ENCODE data around the gene TIGD1. TPM values are rescaled to one million over a fixed set of nuclear protein-coding genes. Genes with fewer than 3 reads are reported as not detected.

Gene TIGD1
- total RNA-seq, 2 experiments from 2014 or later: 6.1 to 9.6 TPM

- H3K4me3 Mint-ChIP-seq: no peak overlapping the region
- H3K27me3 Mint-ChIP-seq: peaks cover 22% of the 10 kb centered on the region
- H3K9me3 Mint-ChIP-seq (ENCODE audit: low read depth): no peaks in the 10 kb centered on the region
- peak; percentile 62 for DNase-seq
- peak; percentile 82 for ATAC-seq
- CTCF ChIA-PET: interaction anchor here (0.6 to 6.4 kb wide), 13 partner anchors 9 to 597 kb away, joined by 3 to 34 read pairs (median 4); no protein-coding TSS in a partner anchor
- no peaks in the 10 kb centered on the region for H3K36me3 Mint-ChIP-seq
- peaks cover 2% of the 10 kb centered on the region for H3K4me1 Mint-ChIP-seq
- H3K27ac Mint-ChIP-seq: no peak overlapping the region
Observed at GRCh38 chr2:232521959-232522622, 28.3 kb downstream of the TIGD1 start.

- DNase-seq (no peak), ATAC-seq (no peak)
- Mint-ChIP-seq H3K4me1 (peaks cover 2% of the 10 kb centered on the region), H3K9me3 (ENCODE audit: low read depth) (no peaks in the 10 kb centered on the region), H3K27me3 (peaks cover 21% of the 10 kb centered on the region), H3K36me3 (no peaks in the 10 kb centered on the region), H3K4me3 (no peak overlapping the region), H3K27ac (no peak overlapping the region)
- CTCF ChIA-PET: interaction anchor here (0.9 to 6.4 kb wide), 5 partner anchors 74 to 148 kb away, joined by 3 to 34 read pairs (median 6); no protein-coding TSS in a partner anchor
Observed at GRCh38 chr2:232521098-232521497, 29.3 kb downstream of the TIGD1 start.

- no peak for DNase-seq
- H3K4me3 Mint-ChIP-seq: no peak overlapping the region
- CTCF ChIA-PET: interaction anchor here (1.6 to 6.4 kb wide), 3 partner anchors 73 to 86 kb away, joined by 5 to 34 read pairs (median 16); no protein-coding TSS in a partner anchor
- ATAC-seq: no peak
- no peak overlapping the region for H3K27ac Mint-ChIP-seq
- peaks cover 2% of the 10 kb centered on the region for H3K4me1 Mint-ChIP-seq
- H3K9me3 Mint-ChIP-seq (ENCODE audit: low read depth): no peaks in the 10 kb centered on the region
- H3K27me3 Mint-ChIP-seq: peaks cover 18% of the 10 kb centered on the region
- no peaks in the 10 kb centered on the region for H3K36me3 Mint-ChIP-seq
Observed at GRCh38 chr2:232520489-232520888, 29.9 kb downstream of the TIGD1 start.

- Mint-ChIP-seq H3K4me1 (peaks cover 2% of the 10 kb centered on the region), H3K4me3 (no peak within 1 kb of the TSS), H3K36me3 (no peaks in the 10 kb centered on the region), H3K9me3 (ENCODE audit: low read depth) (no peaks in the 10 kb centered on the region), H3K27me3 (peaks cover 18% of the 10 kb centered on the region), H3K27ac (no peak within 1 kb of the TSS)
- DNase-seq (no peak), ATAC-seq (no peak)
- CTCF ChIA-PET: interaction anchor here (6.4 kb wide), 1 partner anchor 73 kb away, joined by 34 read pairs; no protein-coding TSS in a partner anchor
Observed at GRCh38 chr2:232519581-232520438, 30.5 kb downstream of the TIGD1 start, which contains the start of gene PRSS56. Gene PRSS56 (plus strand): TSS chr2:232520388. CDS start chr2:232520599, 211 bp downstream.

- Mint-ChIP-seq H3K27me3 (peaks cover 16% of the 10 kb centered on the region), H3K27ac (no peak overlapping the region), H3K4me3 (no peak overlapping the region), H3K9me3 (ENCODE audit: low read depth) (no peaks in the 10 kb centered on the region), H3K4me1 (no peaks in the 10 kb centered on the region), H3K36me3 (no peaks in the 10 kb centered on the region)
- no peak for ATAC-seq
- CTCF ChIA-PET: interaction anchor here (6.4 kb wide), 1 partner anchor 72 kb away, joined by 34 read pairs; no protein-coding TSS in a partner anchor
- DNase-seq: no peak
Observed at GRCh38 chr2:232518844-232519243, 31.5 kb downstream of the TIGD1 start.

- Mint-ChIP-seq H3K9me3 (ENCODE audit: low read depth) (no peaks in the 10 kb centered on the region), H3K27me3 (peaks cover 9% of the 10 kb centered on the region), H3K36me3 (no peaks in the 10 kb centered on the region), H3K4me1 (no peaks in the 10 kb centered on the region), H3K27ac (no peak overlapping the region), H3K4me3 (no peak overlapping the region)
- DNase-seq: no peak
- ATAC-seq: no peak
- CTCF ChIA-PET: no interaction called here
Observed at GRCh38 chr2:232516551-232516950, 33.8 kb downstream of the TIGD1 start.

- no peak for ATAC-seq
- no peak for DNase-seq
- no peak overlapping the region for H3K4me3 Mint-ChIP-seq
- peaks cover 7% of the 10 kb centered on the region for H3K27me3 Mint-ChIP-seq
- no peaks in the 10 kb centered on the region for H3K4me1 Mint-ChIP-seq
- no peaks in the 10 kb centered on the region for H3K36me3 Mint-ChIP-seq
- CTCF ChIA-PET: interaction anchor here (0.7 kb wide), 1 partner anchor 8 kb away, joined by 4 read pairs; no protein-coding TSS in a partner anchor
- no peaks in the 10 kb centered on the region for H3K9me3 Mint-ChIP-seq (ENCODE audit: low read depth)
- no peak overlapping the region for H3K27ac Mint-ChIP-seq
Observed at GRCh38 chr2:232515639-232516038, 34.7 kb downstream of the TIGD1 start.

- CTCF ChIA-PET: interaction anchor here (1.8 kb wide), 1 partner anchor 9 kb away, joined by 5 read pairs; no protein-coding TSS in a partner anchor
Observed at GRCh38 chr2:232513353-232513752, 37.0 kb downstream of the TIGD1 start.

GRCh38 chr2:232512602-232513001 is 37.8 kb downstream of the TIGD1 start:
- Mint-ChIP-seq H3K36me3 (no peaks in the 10 kb centered on the region), H3K4me3 (no peak overlapping the region), H3K27me3 (peaks cover 13% of the 10 kb centered on the region), H3K9me3 (ENCODE audit: low read depth) (no peaks in the 10 kb centered on the region), H3K4me1 (no peaks in the 10 kb centered on the region), H3K27ac (no peak overlapping the region)
- DNase-seq (no peak), ATAC-seq (no peak)
- CTCF ChIA-PET: interaction anchor here (1.8 kb wide), 1 partner anchor 10 kb away, joined by 5 read pairs; no protein-coding TSS in a partner anchor

More at GRCh38 chr2:232513353-232513752, 37.0 kb downstream of the TIGD1 start:
- Mint-ChIP-seq H3K36me3 (no peaks in the 10 kb centered on the region), H3K9me3 (ENCODE audit: low read depth) (no peaks in the 10 kb centered on the region), H3K4me1 (no peaks in the 10 kb centered on the region), H3K27ac (no peak overlapping the region), H3K4me3 (no peak overlapping the region), H3K27me3 (peaks cover 13% of the 10 kb centered on the region)
- no peak for ATAC-seq
- DNase-seq: no peak

- Mint-ChIP-seq H3K9me3 (ENCODE audit: low read depth) (no peaks in the 10 kb centered on the region), H3K4me1 (no peaks in the 10 kb centered on the region), H3K36me3 (no peaks in the 10 kb centered on the region), H3K4me3 (no peak overlapping the region), H3K27ac (no peak overlapping the region), H3K27me3 (peaks cover 13% of the 10 kb centered on the region)
- no peak for ATAC-seq
- CTCF ChIA-PET: interaction anchor here (0.8 kb wide), 1 partner anchor 11 kb away, joined by 4 read pairs; no protein-coding TSS in a partner anchor
- DNase-seq: no peak
Observed at GRCh38 chr2:232511336-232511890, 38.9 kb downstream of the TIGD1 start.

GRCh38 chr2:232508251-232508650 is 42.1 kb downstream of the TIGD1 start:
- Mint-ChIP-seq H3K27me3 (peaks cover 34% of the 10 kb centered on the region), H3K4me3 (no peak overlapping the region), H3K27ac (no peak overlapping the region), H3K9me3 (ENCODE audit: low read depth) (no peaks in the 10 kb centered on the region), H3K36me3 (no peaks in the 10 kb centered on the region), H3K4me1 (no peaks in the 10 kb centered on the region)
- DNase-seq: no peak
- CTCF ChIA-PET: no interaction called here
- no peak for ATAC-seq

- H3K27ac Mint-ChIP-seq: no peak overlapping the region
- DNase-seq (no peak), ATAC-seq (no peak)
- no peaks in the 10 kb centered on the region for H3K36me3 Mint-ChIP-seq
- peaks cover 2% of the 10 kb centered on the region for H3K4me1 Mint-ChIP-seq
- CTCF ChIA-PET: no interaction called here
- H3K27me3 Mint-ChIP-seq: peaks cover 39% of the 10 kb centered on the region
- no peaks in the 10 kb centered on the region for H3K9me3 Mint-ChIP-seq (ENCODE audit: low read depth)
- H3K4me3 Mint-ChIP-seq: no peak overlapping the region
Observed at GRCh38 chr2:232506709-232507108, 43.6 kb downstream of the TIGD1 start.

GRCh38 chr2:232505856-232506255 is 44.5 kb downstream of the TIGD1 start:
- peaks cover 2% of the 10 kb centered on the region for H3K4me1 Mint-ChIP-seq
- DNase-seq: no peak
- no peak overlapping the region for H3K4me3 Mint-ChIP-seq
- no peaks in the 10 kb centered on the region for H3K9me3 Mint-ChIP-seq (ENCODE audit: low read depth)
- CTCF ChIA-PET: no interaction called here
- H3K27ac Mint-ChIP-seq: no peak overlapping the region
- ATAC-seq: no peak
- peaks cover 46% of the 10 kb centered on the region for H3K27me3 Mint-ChIP-seq
- H3K36me3 Mint-ChIP-seq: no peaks in the 10 kb centered on the region
